LNCaP clone FGC (cell line): ENCODE measurements around the gene JADE3.
"Not testable (repeated sequence)": the region's sequence is repeated elsewhere in the genome, so short reads cannot be mapped to it uniquely, and the experiment has no call there.

Experiments used
- DNase-seq: peaks from one replicate; pipeline ENCODE4 v3.0.0-alpha.2; 2011; ENCODE audit warnings: low read depth
- H3K4me3 ChIP-seq: 2 replicates; pipeline ENCODE4 v1.5.1; 2011; ENCODE audit warnings: mild to moderate bottlenecking, low read depth, low read length, control low read depth
- CTCF ChIP-seq: IDR thresholded peaks from 2 replicates; pipeline ENCODE4 v1.5.1; 2012; ENCODE audit warnings: mild to moderate bottlenecking; ENCODE audit not compliant: control insufficient read depth, insufficient read depth; ENCODE audit errors: extremely low read depth

Gene JADE3

GRCh38 chrX:46954716-46955115 lies 42.5 kb downstream of the JADE3 start:
- DNase-seq, result no peak
- no peak overlapping the region for H3K4me3 ChIP-seq
- TF ChIP-seq CTCF, result no peak

- H3K4me3 ChIP-seq, DNase-seq: not testable (repeated sequence)
Measured at GRCh38 chrX:46956589-46956988, 44.4 kb downstream of the JADE3 start.

DNA sequence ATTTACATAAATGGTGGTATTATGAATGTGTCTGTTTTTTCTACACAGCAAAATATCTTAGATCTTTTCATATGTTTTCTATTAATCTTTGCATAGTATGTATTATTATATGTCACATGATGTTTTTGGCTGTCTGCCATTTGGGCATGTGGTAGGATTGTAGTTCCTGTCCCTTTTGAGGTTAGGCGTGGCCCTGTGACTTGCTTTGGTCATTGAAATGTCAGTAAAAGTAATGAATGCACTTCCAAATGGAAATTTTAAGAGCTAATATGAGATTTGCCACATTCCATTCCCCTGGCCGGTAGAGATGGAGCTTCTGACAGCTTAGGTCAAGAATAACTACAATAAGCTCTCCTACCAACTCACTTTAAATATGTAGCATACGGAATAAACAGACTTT lies 45.1 kb downstream of the JADE3 start:
- no peak for DNase-seq
- no peak overlapping the region for H3K4me3 ChIP-seq
- no peak for TF ChIP-seq CTCF

- H3K4me3 ChIP-seq, result no peak overlapping the region
- no peak for TF ChIP-seq CTCF
- no peak for DNase-seq
Measured at GRCh38 chrX:46959101-46959500, 46.9 kb downstream of the JADE3 start.

DNA sequence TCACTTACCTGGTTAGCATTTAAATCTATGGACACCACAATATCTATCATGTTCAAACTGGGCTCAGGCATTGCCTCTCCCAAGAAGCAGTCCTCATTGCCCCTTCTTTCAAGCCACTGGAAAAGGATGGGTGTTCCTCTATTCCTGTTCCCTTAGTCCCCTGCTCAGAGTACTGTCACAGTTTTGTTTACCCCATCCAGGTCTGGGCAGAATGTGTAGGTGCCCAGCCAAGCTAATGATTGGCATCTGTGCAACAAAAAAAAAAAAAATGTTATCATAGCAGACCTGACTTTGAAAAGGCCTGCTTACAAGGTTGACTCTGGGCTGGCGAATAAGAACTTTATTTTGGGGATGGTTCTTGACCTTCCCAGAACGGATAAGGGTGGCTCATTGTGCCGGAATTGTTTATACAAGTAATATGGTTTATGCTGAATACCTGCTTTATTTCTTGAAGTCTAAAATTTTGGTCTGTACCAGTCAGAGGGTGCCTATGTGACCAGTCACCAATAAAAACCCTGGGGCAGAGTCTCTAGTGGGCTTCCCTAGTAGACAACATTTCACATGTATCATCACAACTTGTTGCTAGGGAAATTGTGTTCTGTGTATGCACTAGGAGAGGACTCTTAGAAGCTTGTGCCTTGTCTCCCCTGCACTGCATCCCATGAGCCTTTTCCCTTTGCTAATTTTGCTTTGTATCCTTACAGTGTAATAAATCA lies 47.9 kb downstream of the JADE3 start:
- TF ChIP-seq CTCF, result no peak
- no peak overlapping the region for H3K4me3 ChIP-seq
- DNase-seq, result no peak

GRCh38 chrX:46961097-46961496 lies 48.9 kb downstream of the JADE3 start:
- H3K4me3 ChIP-seq, result no peak overlapping the region
- DNase-seq, result no peak
- no peak for TF ChIP-seq CTCF

GRCh38 chrX:46961574-46962283 lies 49.5 kb downstream of the JADE3 start:
- TF ChIP-seq CTCF, result no peak
- H3K4me3 ChIP-seq, result no peak overlapping the region
- DNase-seq, result no peak
